Sigmoid colon (tissue), 7 donors: Measurements from ENCODE around the gene HES2. TPM values are rescaled to one million over a fixed set of nuclear protein-coding genes. Genes with fewer than 3 reads are reported as not detected.
"Not testable (repeated sequence)": the region's sequence is repeated elsewhere in the genome, so short reads cannot be mapped to it uniquely, and the experiment has no call there.

ENCODE experiments used
- DNase-seq: peaks from one replicate; pipeline ENCODE4 v3.0.0-alpha.2; 2019
- H3K27ac ChIP-seq, 4 donors: fragments of 200-600 bp; sonication (generic); one replicate each; pipeline ENCODE4 v1.5.1; 2016 to 2019; ENCODE audit warnings: mild to moderate bottlenecking in 1 of 4
- H3K27me3 ChIP-seq, 3 donors: fragments of 200-600 bp; sonication (generic); one replicate each; pipeline ENCODE4 v1.5.1; 2019; ENCODE audit warnings: mild to moderate bottlenecking in 1 of 3
- H3K36me3 ChIP-seq, 4 donors: fragments of 200-600 bp; sonication (generic); one replicate each; pipeline ENCODE4 v1.5.1; 2016 to 2019
- H3K4me1 ChIP-seq, 4 donors: fragments of 200-600 bp; sonication (generic); one replicate each; pipeline ENCODE4 v1.5.1; 2017 to 2019
- H3K4me3 ChIP-seq, 4 donors: fragments of 200-600 bp; sonication (generic); one replicate each; pipeline ENCODE4 v1.5.1; 2017 to 2019; ENCODE audit warnings: mild to moderate bottlenecking in 2 of 4, moderate library complexity in 1 of 4
- H3K9me3 ChIP-seq, 4 donors: fragments of 200-600 bp in 3 of 4; sonication (generic) in 3 of 4; one replicate each; pipeline versions ENCODE4 v1.5.1 to v1.6.1; 2013 to 2019
- EP300 ChIP-seq, 4 donors: sonication (generic); formaldehyde crosslinking; IDR thresholded peaks; one replicate each; pipeline ENCODE4 v1.6.1; 2017; ENCODE audit warnings: antibody characterized with exemption in 4 of 4
- POLR2A ChIP-seq, 2 donors: fragments of 450-650 bp; IDR thresholded peaks; one replicate each; pipeline ENCODE4 v1.6.1; 2016; ENCODE audit warnings: antibody characterized with exemption in 2 of 2, mild to moderate bottlenecking in 2 of 2, moderate library complexity in 2 of 2
- POLR2AphosphoS5 ChIP-seq, 4 donors: sonication (generic); formaldehyde crosslinking; IDR thresholded peaks; one replicate each; pipeline ENCODE4 v1.6.1; 2017; ENCODE audit warnings: antibody characterized with exemption in 4 of 4
- WGBS, 2 donors: extraction: QIAGEN DNeasy Blood & Tissue Kit; methylation state at CpG; one replicate each; pipeline ENCODE4 v1.1.7; 2013; 5-methylcytosine and 5-hydroxymethylcytosine counted together
- intact Hi-C: fragments of 100-400 bp; cut with DNase I; formaldehyde crosslinking; loops from one replicate; pipeline ENCODE4 v1.15.1; 2023
- polyA plus RNA-seq, 3 donors: library from polyadenylated mRNA; stranded (reverse); fragments of 200-250 nt; gene quantifications; one replicate each; pipeline ENCODE4 v1.2.3, GENCODE V29; 2013
- total RNA-seq, 4 donors: library from RNA; depleted of rRNA; stranded (reverse); fragments of >200 nt; gene quantifications; one replicate each; pipeline ENCODE4 v1.1.0, GENCODE V29; 2016
- TF ChIP-seq, protein P1 (sequence below), 4 experiments: fragments of 450-650 bp in 3 of 4; fragments of 200-600 bp in 1 of 4; IDR thresholded peaks; one replicate each; pipeline ENCODE4 v1.5.1; 2016 to 2019; ENCODE audit warnings: antibody characterized with exemption in 4 of 4, mild to moderate bottlenecking in 3 of 4, moderate library complexity in 2 of 4
- donor health status: healthy with polysubstance abuse.
- donor health status: Bipolar disorder and iron deficiency.
- donor health status: healthy.

HES2 gene
- total and polyA plus RNA-seq, 7 donors: 10.7 to 27.0 (median 19.9) TPM; not detected in 4

GRCh38 chr1:6401673-6402072 lies 18.0 kb downstream of the HES2 start:
- H3K27me3 ChIP-seq: peaks cover 0 to 2% (median 0%) of the 10 kb centered on the region in 3 donors
- 47 to 60% methylated on average over 6 of the region's 6 CpGs for WGBS, 2 donors
- H3K9me3 ChIP-seq: no peaks in the 10 kb centered on the region
- DNase-seq: no peak
- no peak overlapping the region for H3K27ac ChIP-seq
- no peaks in the 10 kb centered on the region for H3K36me3 ChIP-seq
- H3K4me3 ChIP-seq: no peak overlapping the region
- TF ChIP-seq POLR2AphosphoS5 (IDR thresholded peaks at IDR 0.05) (no peak), POLR2A (IDR thresholded peaks at IDR 0.05) (no peak), EP300 (IDR thresholded peaks at IDR 0.05) (no peak)
- TF ChIP-seq, protein P1, sequence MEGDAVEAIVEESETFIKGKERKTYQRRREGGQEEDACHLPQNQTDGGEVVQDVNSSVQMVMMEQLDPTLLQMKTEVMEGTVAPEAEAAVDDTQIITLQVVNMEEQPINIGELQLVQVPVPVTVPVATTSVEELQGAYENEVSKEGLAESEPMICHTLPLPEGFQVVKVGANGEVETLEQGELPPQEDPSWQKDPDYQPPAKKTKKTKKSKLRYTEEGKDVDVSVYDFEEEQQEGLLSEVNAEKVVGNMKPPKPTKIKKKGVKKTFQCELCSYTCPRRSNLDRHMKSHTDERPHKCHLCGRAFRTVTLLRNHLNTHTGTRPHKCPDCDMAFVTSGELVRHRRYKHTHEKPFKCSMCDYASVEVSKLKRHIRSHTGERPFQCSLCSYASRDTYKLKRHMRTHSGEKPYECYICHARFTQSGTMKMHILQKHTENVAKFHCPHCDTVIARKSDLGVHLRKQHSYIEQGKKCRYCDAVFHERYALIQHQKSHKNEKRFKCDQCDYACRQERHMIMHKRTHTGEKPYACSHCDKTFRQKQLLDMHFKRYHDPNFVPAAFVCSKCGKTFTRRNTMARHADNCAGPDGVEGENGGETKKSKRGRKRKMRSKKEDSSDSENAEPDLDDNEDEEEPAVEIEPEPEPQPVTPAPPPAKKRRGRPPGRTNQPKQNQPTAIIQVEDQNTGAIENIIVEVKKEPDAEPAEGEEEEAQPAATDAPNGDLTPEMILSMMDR (IDR thresholded peaks at IDR 0.05): no peak
- intact Hi-C loops: loop anchor here (5.0 kb wide), 1 partner anchor 154 kb away; no protein-coding TSS in a partner anchor
- no peaks in the 10 kb centered on the region for H3K4me1 ChIP-seq

- Histone ChIP-seq H3K4me3 (no peak overlapping the region), H3K27me3 (peaks cover 0 to 2% (median 0%) of the 10 kb centered on the region in 3 donors), H3K36me3 (no peaks in the 10 kb centered on the region), H3K9me3 (no peaks in the 10 kb centered on the region), H3K4me1 (peaks cover 0 to 2% (median 1%) of the 10 kb centered on the region in 4 donors), H3K27ac (no peak overlapping the region)
- WGBS, 2 donors: 90 to 93% methylated on average over 3 of the region's 3 CpGs
- TF ChIP-seq POLR2AphosphoS5 (IDR thresholded peaks at IDR 0.05) (no peak), POLR2A (IDR thresholded peaks at IDR 0.05) (no peak), EP300 (IDR thresholded peaks at IDR 0.05) (no peak)
- TF ChIP-seq, protein P1 (IDR thresholded peaks at IDR 0.05): no peak
- DNase-seq: no peak
- intact Hi-C loops: loop anchor here (10.0 kb wide), 1 partner anchor 226 kb away; the partner anchor contains the start of gene THAP3
These were observed 20.4 kb downstream of the HES2 start for GRCh38 chr1:6399294-6399693.

DNA sequence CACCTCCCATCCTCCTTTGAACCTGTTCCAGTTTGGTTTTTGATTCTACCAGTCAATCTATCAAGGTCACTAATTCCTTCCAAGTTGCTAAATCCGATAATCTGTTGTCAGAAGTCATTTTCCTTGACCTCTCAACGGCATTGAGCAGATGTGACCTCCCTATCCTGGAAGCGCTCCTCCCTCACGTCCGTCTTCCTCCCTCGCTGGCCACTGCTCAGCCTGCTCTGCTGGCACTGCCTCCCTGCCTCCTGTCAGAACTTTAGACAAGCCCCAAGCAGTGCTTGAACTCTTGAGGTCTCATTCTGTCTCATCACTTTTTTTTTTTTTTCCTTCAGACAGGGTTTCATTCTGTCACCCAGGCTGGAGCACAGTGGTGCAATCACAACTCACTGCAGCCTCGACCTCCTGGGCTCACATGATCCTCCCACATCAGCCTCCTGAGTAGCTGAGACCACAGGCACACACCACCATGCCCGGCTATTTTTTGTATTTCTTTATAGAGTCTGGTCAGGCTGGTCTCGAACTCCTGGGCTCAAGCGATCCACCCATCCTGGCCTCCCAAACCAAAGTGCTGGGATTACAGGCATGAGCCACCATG lies 21.8 kb downstream of the HES2 start:
- H3K36me3 ChIP-seq: no peaks in the 10 kb centered on the region
- no peak for DNase-seq
- no peak overlapping the region for H3K4me3 ChIP-seq
- no peak overlapping the region for H3K27ac ChIP-seq
- H3K4me1 ChIP-seq: peaks cover 0 to 7% (median 6%) of the 10 kb centered on the region in 4 donors
- H3K27me3 ChIP-seq: peaks cover 0 to 2% (median 0%) of the 10 kb centered on the region in 3 donors
- 79 to 83% methylated on average over 10 of the region's 10 CpGs for WGBS, 2 donors
- intact Hi-C loops: loop anchor here (10.0 kb wide), 1 partner anchor 227 kb away; the partner anchor contains the start of gene THAP3
- TF ChIP-seq, protein P1 (IDR thresholded peaks at IDR 0.05): no peak
- no peak for TF ChIP-seq POLR2AphosphoS5 (IDR thresholded peaks at IDR 0.05)
- TF ChIP-seq EP300 (IDR thresholded peaks at IDR 0.05): no peak
- TF ChIP-seq POLR2A (IDR thresholded peaks at IDR 0.05): no peak
- no peaks in the 10 kb centered on the region for H3K9me3 ChIP-seq

DNA sequence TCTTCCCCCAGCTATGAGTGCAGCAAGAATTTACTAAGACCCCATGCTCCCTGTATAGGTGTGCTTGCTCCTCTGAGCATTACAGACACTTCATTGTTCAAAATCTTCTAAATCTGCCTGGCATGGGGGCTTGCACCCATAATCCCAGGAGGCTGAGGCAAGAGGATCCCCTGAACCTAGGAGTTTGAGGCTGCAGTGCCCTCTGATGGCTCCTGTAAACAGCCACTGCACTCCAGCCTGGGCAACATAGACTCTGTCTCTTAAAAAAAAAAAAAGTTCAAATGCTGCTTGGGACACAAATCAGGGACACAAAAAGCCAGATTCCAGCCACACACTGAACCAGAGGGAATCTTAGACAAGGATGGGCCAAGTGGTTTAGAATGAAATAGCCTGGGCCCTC lies 22.7 kb downstream of the HES2 start:
- DNase-seq: no peak
- intact Hi-C loops: loop anchor here (10.0 kb wide), 1 partner anchor 228 kb away; the partner anchor contains the start of gene THAP3

GRCh38 chr1:6395781-6396244 lies 23.9 kb downstream of the HES2 start:
- 95 to 97% methylated on average over 34 of the region's 34 CpGs for WGBS, 2 donors
- H3K9me3 ChIP-seq, DNase-seq, H3K36me3 ChIP-seq, H3K4me3 ChIP-seq, H3K27ac ChIP-seq, H3K27me3 ChIP-seq: not testable (repeated sequence)
- intact Hi-C loops: loop anchor here (2.0 to 10.0 kb wide), 2 partner anchors 33 to 229 kb away; partner anchors contain the start of gene THAP3
- peaks cover 0 to 16% (median 15%) of the 10 kb centered on the region in 4 donors for H3K4me1 ChIP-seq

More for the DNA sequence above, 22.7 kb downstream of the HES2 start:
- TF ChIP-seq, protein P1 (IDR thresholded peaks at IDR 0.05): no peak
- TF ChIP-seq POLR2AphosphoS5 (IDR thresholded peaks at IDR 0.05) (no peak), EP300 (IDR thresholded peaks at IDR 0.05) (no peak), POLR2A (IDR thresholded peaks at IDR 0.05) (no peak)
- no peaks in the 10 kb centered on the region for H3K9me3 ChIP-seq
- H3K36me3 ChIP-seq: no peaks in the 10 kb centered on the region
- peaks cover 0 to 16% (median 15%) of the 10 kb centered on the region in 4 donors for H3K4me1 ChIP-seq
- H3K4me3 ChIP-seq: no peak overlapping the region
- H3K27me3 ChIP-seq: no peaks in the 10 kb centered on the region
- H3K27ac ChIP-seq: no peak overlapping the region

DNA sequence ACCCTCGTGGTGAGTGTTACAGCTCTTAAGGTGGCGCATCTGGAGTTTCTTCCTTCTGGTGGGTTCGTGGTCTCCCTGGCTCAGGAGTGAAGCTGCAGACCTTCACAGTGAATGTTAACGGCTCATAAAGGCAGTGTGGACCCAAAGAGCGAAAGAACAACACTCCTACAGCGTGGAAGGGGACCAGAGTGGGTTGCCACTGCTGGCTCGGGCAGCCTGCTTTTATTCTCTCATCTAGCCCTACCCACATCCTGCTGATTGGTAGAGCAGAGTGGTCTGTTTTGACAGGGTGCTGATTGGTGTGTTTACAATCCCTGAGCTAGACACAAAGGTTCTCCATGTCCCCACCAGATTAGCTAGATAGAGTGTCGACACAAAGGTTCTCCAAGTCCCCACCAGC lies 24.6 kb downstream of the HES2 start:
- peaks cover 0 to 16% (median 15%) of the 10 kb centered on the region in 4 donors for H3K4me1 ChIP-seq
- not testable (repeated sequence) for DNase-seq, H3K4me3 ChIP-seq, H3K36me3 ChIP-seq, H3K9me3 ChIP-seq, H3K27me3 ChIP-seq
- WGBS, 2 donors: 84 to 94% methylated on average over 8 of the region's 8 CpGs
- intact Hi-C loops: loop anchor here (2.0 to 10.0 kb wide), 2 partner anchors 32 to 230 kb away; partner anchors contain the start of gene THAP3
- H3K27ac ChIP-seq: peak overlapping the region in 1 of 4 donors; percentile 97
